Measurements from ENCODE around the gene MYADML2. TPM values are rescaled to one million over a fixed set of nuclear protein-coding genes. Genes with fewer than 3 reads are reported as not detected.

MYADML2 gene
- total RNA-seq, 1 donor from 2014 or later, result 0.11 TPM

GRCh38 chr17:81948635-81949378 is 1.8 kb upstream of the MYADML2 start:
- H3K9ac ChIP-seq, result no peak overlapping the region
- H4K20me1 ChIP-seq (ENCODE audit: low read depth), result no peaks in the 10 kb centered on the region
- no peaks in the 10 kb centered on the region for H3K9me3 ChIP-seq (ENCODE audit: low read depth)
- no peaks in the 10 kb centered on the region for H3K79me2 ChIP-seq (ENCODE audit: low read depth)
- Mint-ChIP-seq H3K9me3 (no peaks in the 10 kb centered on the region), H3K4me1 (peaks cover 6% of the 10 kb centered on the region), H3K27me3 (ENCODE audit: insufficient read depth, low read depth) (peaks cover 3% of the 10 kb centered on the region), H3K27ac (no peak overlapping the region), H3K36me3 (no peaks in the 10 kb centered on the region), H3K4me3 (no peak overlapping the region)
- no peak for TF ChIP-seq EZH2phosphoT487 (IDR thresholded peaks at IDR 0.05)
- TF ChIP-seq EZH2 (IDR thresholded peaks at IDR 0.05), result no peak
- TF ChIP-seq, protein P1, sequence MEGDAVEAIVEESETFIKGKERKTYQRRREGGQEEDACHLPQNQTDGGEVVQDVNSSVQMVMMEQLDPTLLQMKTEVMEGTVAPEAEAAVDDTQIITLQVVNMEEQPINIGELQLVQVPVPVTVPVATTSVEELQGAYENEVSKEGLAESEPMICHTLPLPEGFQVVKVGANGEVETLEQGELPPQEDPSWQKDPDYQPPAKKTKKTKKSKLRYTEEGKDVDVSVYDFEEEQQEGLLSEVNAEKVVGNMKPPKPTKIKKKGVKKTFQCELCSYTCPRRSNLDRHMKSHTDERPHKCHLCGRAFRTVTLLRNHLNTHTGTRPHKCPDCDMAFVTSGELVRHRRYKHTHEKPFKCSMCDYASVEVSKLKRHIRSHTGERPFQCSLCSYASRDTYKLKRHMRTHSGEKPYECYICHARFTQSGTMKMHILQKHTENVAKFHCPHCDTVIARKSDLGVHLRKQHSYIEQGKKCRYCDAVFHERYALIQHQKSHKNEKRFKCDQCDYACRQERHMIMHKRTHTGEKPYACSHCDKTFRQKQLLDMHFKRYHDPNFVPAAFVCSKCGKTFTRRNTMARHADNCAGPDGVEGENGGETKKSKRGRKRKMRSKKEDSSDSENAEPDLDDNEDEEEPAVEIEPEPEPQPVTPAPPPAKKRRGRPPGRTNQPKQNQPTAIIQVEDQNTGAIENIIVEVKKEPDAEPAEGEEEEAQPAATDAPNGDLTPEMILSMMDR (IDR thresholded peaks at IDR 0.05), result no peak
- no peak overlapping the region for H3K27ac ChIP-seq
- H3K36me3 ChIP-seq, result no peaks in the 10 kb centered on the region
- no peak for DNase-seq (ENCODE audit: low spot score)
- H3K4me1 ChIP-seq, result peaks cover 8% of the 10 kb centered on the region
- H3K4me2 ChIP-seq, result no peak overlapping the region
- H3K27me3 ChIP-seq, result peaks cover 4% of the 10 kb centered on the region
- peaks cover 11% of the 10 kb centered on the region for H3F3A ChIP-seq (ENCODE audit: low read depth)
- H2AFZ ChIP-seq (replicated peaks), result no peak overlapping the region
- no peak overlapping the region for H3K4me3 ChIP-seq

DNA sequence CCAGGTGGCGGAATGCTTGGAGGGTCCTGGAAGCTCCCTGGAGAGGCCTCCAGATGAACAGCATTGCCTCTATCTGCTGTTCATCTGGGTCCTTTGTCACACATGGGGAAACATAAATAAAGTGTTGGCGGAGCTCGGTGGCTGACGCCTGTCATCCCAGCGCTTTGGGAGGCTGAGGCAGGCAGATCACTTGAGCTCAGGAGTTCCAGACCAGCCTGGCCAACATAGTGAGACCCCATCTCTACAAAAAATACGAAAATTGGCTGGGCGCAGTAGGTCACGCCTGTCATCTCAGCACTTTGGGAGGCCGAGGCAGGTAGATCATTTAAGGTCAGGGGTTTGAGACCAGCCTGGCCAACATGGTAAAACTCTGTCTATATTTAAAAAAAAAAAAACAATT is 2.2 kb downstream of the MYADML2 start:
- no peaks in the 10 kb centered on the region for H3K36me3 ChIP-seq
- no peak overlapping the region for H3K4me3 ChIP-seq
- Mint-ChIP-seq H3K27me3 (ENCODE audit: insufficient read depth, low read depth) (no peaks in the 10 kb centered on the region), H3K9me3 (no peaks in the 10 kb centered on the region), H3K27ac (no peak overlapping the region), H3K36me3 (no peaks in the 10 kb centered on the region), H3K4me3 (no peak overlapping the region), H3K4me1 (peaks cover 4% of the 10 kb centered on the region)
- no peak for DNase-seq (ENCODE audit: low spot score)
- H3K9me3 ChIP-seq (ENCODE audit: low read depth), result no peaks in the 10 kb centered on the region
- H3K79me2 ChIP-seq (ENCODE audit: low read depth), result no peaks in the 10 kb centered on the region
- no peak overlapping the region for H3K27ac ChIP-seq
- H3F3A ChIP-seq (ENCODE audit: low read depth), result peaks cover 14% of the 10 kb centered on the region
- H3K27me3 ChIP-seq, result peaks cover 18% of the 10 kb centered on the region
- no peaks in the 10 kb centered on the region for H4K20me1 ChIP-seq (ENCODE audit: low read depth)
- peak overlapping the region; percentile 52 for H2AFZ ChIP-seq (replicated peaks)
- TF ChIP-seq EZH2 (IDR thresholded peaks at IDR 0.05), result no peak
- no peak for TF ChIP-seq EZH2phosphoT487 (IDR thresholded peaks at IDR 0.05)
- TF ChIP-seq, protein P1 (IDR thresholded peaks at IDR 0.05), result no peak
- H3K4me1 ChIP-seq, result peaks cover 21% of the 10 kb centered on the region
- peak overlapping the region; percentile 62 for H3K4me2 ChIP-seq
- H3K9ac ChIP-seq, result no peak overlapping the region

GRCh38 chr17:81942167-81942553 is 4.9 kb downstream of the MYADML2 start:
- Histone ChIP-seq H3K36me3 (no peaks in the 10 kb centered on the region), H3K4me3 (no peak overlapping the region)
- H3K36me3 Mint-ChIP-seq, result no peaks in the 10 kb centered on the region

More at GRCh38 chr17:81942167-81942553, 4.9 kb downstream of the MYADML2 start:
- Histone ChIP-seq H2AFZ (replicated peaks) (no peak overlapping the region), H3K4me1 (peaks cover 21% of the 10 kb centered on the region), H4K20me1 (ENCODE audit: low read depth) (no peaks in the 10 kb centered on the region), H3K27me3 (peaks cover 32% of the 10 kb centered on the region), H3K27ac (no peak overlapping the region), H3F3A (ENCODE audit: low read depth) (peaks cover 14% of the 10 kb centered on the region), H3K9me3 (ENCODE audit: low read depth) (no peaks in the 10 kb centered on the region), H3K79me2 (ENCODE audit: low read depth) (no peaks in the 10 kb centered on the region), H3K9ac (no peak overlapping the region), H3K4me2 (peak overlapping the region; percentile 70)
- peaks cover 10% of the 10 kb centered on the region for H3K4me1 Mint-ChIP-seq
- peak overlapping the region; percentile 55 for H3K4me3 Mint-ChIP-seq
- peaks cover 9% of the 10 kb centered on the region for H3K27me3 Mint-ChIP-seq (ENCODE audit: insufficient read depth, low read depth)
- H3K27ac Mint-ChIP-seq, result no peak overlapping the region
- TF ChIP-seq, protein P1 (IDR thresholded peaks at IDR 0.05), result no peak
- TF ChIP-seq EZH2 (IDR thresholded peaks at IDR 0.05), result no peak
- no peak for TF ChIP-seq EZH2phosphoT487 (IDR thresholded peaks at IDR 0.05)
- H3K9me3 Mint-ChIP-seq, result no peaks in the 10 kb centered on the region
- no peak for DNase-seq (ENCODE audit: low spot score)

Data from neural progenitor cell (in vitro differentiated cells).